GM23248 (cell line): ENCODE data around the gene TBC1D30. TPM values are rescaled to one million over a fixed set of nuclear protein-coding genes. Genes with fewer than 3 reads are reported as not detected.
A peak's percentile ranks its signal among the peaks of the same experiment; 100 is the strongest.

ENCODE experiments used
- DNase-seq: peaks from one replicate; pipeline ENCODE4 v3.0.0-alpha.2; 2015
- H2AFZ ChIP-seq: fragments of 200-600 bp; sonication (generic); 2 replicates; pipeline ENCODE4 v1.6.1; 2016; ENCODE audit warnings: antibody characterized with exemption
- H3F3A ChIP-seq: fragments of 200-600 bp; sonication (generic); 2 replicates; pipeline ENCODE4 v1.6.1; 2016; ENCODE audit warnings: mild to moderate bottlenecking, antibody characterized with exemption, mixed run types; ENCODE audit not compliant: insufficient read depth
- H3K27ac ChIP-seq: fragments of 200-600 bp; sonication (generic); 2 replicates; pipeline ENCODE4 v1.5.1; 2016; ENCODE audit warnings: mild to moderate bottlenecking
- H3K27me3 ChIP-seq: fragments of 200-600 bp; sonication (generic); replicated peaks from 2 replicates; pipeline ENCODE4 v1.6.1; 2016; ENCODE audit warnings: mild to moderate bottlenecking; ENCODE audit not compliant: insufficient read depth
- H3K36me3 ChIP-seq: fragments of 200-600 bp; sonication (generic); 2 replicates; pipeline ENCODE4 v1.6.1; 2016; ENCODE audit warnings: low read depth, mild to moderate bottlenecking
- H3K4me1 ChIP-seq: fragments of 200-600 bp; sonication (generic); 2 replicates; pipeline ENCODE4 v1.6.1; 2016; ENCODE audit warnings: mild to moderate bottlenecking; ENCODE audit not compliant: insufficient read depth
- H3K4me2 ChIP-seq: fragments of 200-600 bp; sonication (generic); one replicate; pipeline ENCODE4 v1.6.1; 2016; ENCODE audit warnings: mild to moderate bottlenecking; ENCODE audit not compliant: unreplicated experiment
- H3K4me3 ChIP-seq: fragments of 200-600 bp; sonication (generic); 2 replicates; pipeline ENCODE4 v1.5.1; 2016; ENCODE audit warnings: mild to moderate bottlenecking
- H3K79me2 ChIP-seq: fragments of 200-600 bp; sonication (generic); 2 replicates; pipeline ENCODE4 v1.6.1; 2016; ENCODE audit warnings: mild to moderate bottlenecking; ENCODE audit not compliant: insufficient read depth
- H3K9ac ChIP-seq: fragments of 200-600 bp; sonication (generic); 2 replicates; pipeline ENCODE4 v1.6.1; 2016; ENCODE audit warnings: mild to moderate bottlenecking
- H3K9me2 ChIP-seq: fragments of 200-600 bp; sonication (generic); 2 replicates; pipeline ENCODE4 v1.6.1; 2016; ENCODE audit warnings: mixed run types, mild to moderate bottlenecking, moderate library complexity; ENCODE audit not compliant: insufficient read depth
- H3K9me3 ChIP-seq: fragments of 200-600 bp; sonication (generic); one replicate; pipeline ENCODE4 v1.6.1; 2017; ENCODE audit warnings: low read depth
- H4K20me1 ChIP-seq: fragments of 200-600 bp; sonication (generic); 2 replicates; pipeline ENCODE4 v1.6.0; 2016; ENCODE audit not compliant: insufficient read depth
- EZH2 ChIP-seq: fragments of 200-600 bp; sonication (generic); IDR thresholded peaks from 2 replicates; pipeline ENCODE4 v1.6.1; 2018; ENCODE audit warnings: antibody characterized with exemption, mild to moderate bottlenecking; ENCODE audit not compliant: insufficient read depth, poor library complexity, severe bottlenecking
- EZH2phosphoT487 ChIP-seq: fragments of 200-600 bp; sonication (generic); IDR thresholded peaks from 2 replicates; pipeline ENCODE4 v1.6.1; 2018; ENCODE audit warnings: antibody characterized with exemption, moderate library complexity, mild to moderate bottlenecking, low read depth; ENCODE audit not compliant: insufficient read depth
- WGBS, 2 experiments: methylation state at CpG; one replicate each; pipeline ENCODE4 v1.1.6; 2015 to 2017; ENCODE audit warnings: low lambda C conversion rate in 2 of 2, low coverage in 1 of 2; ENCODE audit errors: missing lambda C conversion rate in 2 of 2; 5-methylcytosine and 5-hydroxymethylcytosine counted together
- in situ Hi-C: fragments of 300-500 bp; cut with MboI; formaldehyde crosslinking; loops from 2 replicates; pipeline ENCODE4 v1.15.0; 2020
- polyA plus RNA-seq: library from polyadenylated mRNA; unstranded; fragments of >200 nt; fragmentation: Nextera tagmentation; extraction: Ambion mirVana; gene quantifications from 2 replicates; pipeline ENCODE4 v1.2.1, GENCODE V29; 2016
- total RNA-seq: library from RNA; depleted of rRNA; stranded (reverse); fragments of >200 nt; shearing (Covaris generic); gene quantifications from 2 replicates; pipeline ENCODE4 v1.2.3, GENCODE V29; 2014

TBC1D30 gene
- total and polyA plus RNA-seq, 2 experiments from 2014 or later = 0.49 TPM; not detected in 1

- Histone ChIP-seq H3K4me3 (no peak overlapping the region), H3K27me3 (peaks cover 14% of the 10 kb centered on the region), H3K36me3 (no peaks in the 10 kb centered on the region), H3K79me2 (no peaks in the 10 kb centered on the region), H3K4me2 (no peak overlapping the region), H3K9me3 (no peaks in the 10 kb centered on the region), H3K9ac (no peak overlapping the region), H4K20me1 (no peaks in the 10 kb centered on the region), H3K4me1 (peaks cover 4% of the 10 kb centered on the region), H3K9me2 (no peaks in the 10 kb centered on the region), H3K27ac (no peak overlapping the region), H2AFZ (no peak overlapping the region), H3F3A (peaks cover 7% of the 10 kb centered on the region; the same call in 1 of the 2 replicates)
- TF ChIP-seq EZH2 = no peak
- no peak for TF ChIP-seq EZH2phosphoT487
- in situ Hi-C loops = no loop called here
- DNase-seq = no peak
- WGBS, 2 experiments = 61 to 69% methylated on average over 2 of the region's 2 CpGs
Observed at GRCh38 chr12:64806173-64806572, 18.3 kb upstream of the TBC1D30 start.

DNA sequence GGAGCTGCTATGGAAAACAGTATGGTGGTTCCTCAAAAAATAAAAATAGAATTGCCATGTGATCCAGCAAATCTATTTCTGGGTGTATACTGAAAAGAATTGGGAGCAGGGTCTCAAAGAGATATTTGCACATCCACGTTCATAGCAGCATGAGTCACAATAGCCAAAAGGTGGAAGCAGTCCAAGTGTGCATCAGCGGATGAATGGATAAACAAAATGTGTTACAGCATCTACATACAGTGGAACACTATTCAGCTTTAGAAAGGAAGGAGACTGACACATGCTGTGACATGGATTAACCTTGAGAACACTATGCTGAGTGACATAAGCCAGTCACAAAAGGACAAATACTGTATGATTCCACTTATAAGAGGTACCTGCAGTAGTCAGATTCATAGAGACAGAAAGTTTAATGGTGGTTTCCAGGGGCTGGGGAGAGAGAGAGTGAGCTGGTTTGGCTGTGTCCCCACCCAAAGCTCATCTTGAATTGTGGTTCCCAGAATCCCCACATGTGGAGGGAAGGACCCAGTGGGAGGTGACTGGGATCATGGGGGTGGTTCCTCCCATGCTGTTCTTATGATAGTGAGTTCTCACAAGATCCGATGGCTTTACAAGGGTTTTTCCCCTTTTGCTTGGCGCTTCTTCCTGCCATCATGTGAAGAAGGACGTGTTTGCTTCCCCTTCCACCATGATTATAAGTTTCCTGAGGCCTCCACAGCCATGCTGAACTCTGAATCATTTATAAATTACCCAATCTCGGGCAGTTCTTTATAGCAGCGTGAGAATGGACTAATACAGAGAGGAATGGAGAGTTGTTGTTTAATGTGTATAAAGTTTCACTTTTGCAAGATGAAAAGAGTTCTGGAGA, 17.6 kb upstream of the TBC1D30 start:
- TF ChIP-seq EZH2phosphoT487 (no peak), EZH2 (no peak)
- in situ Hi-C loops = no loop called here
- Histone ChIP-seq H3K27ac (no peak overlapping the region), H3K4me1 (peaks cover 4% of the 10 kb centered on the region), H4K20me1 (no peaks in the 10 kb centered on the region), H3F3A (peaks cover 8% of the 10 kb centered on the region; the same call in 1 of the 2 replicates), H3K4me3 (no peak overlapping the region), H3K36me3 (no peaks in the 10 kb centered on the region), H2AFZ (no peak overlapping the region), H3K79me2 (no peaks in the 10 kb centered on the region), H3K27me3 (peaks cover 14% of the 10 kb centered on the region), H3K9me2 (no peaks in the 10 kb centered on the region), H3K9me3 (no peaks in the 10 kb centered on the region), H3K4me2 (no peak overlapping the region), H3K9ac (no peak overlapping the region)
- DNase-seq = peak; percentile 55
- 61 to 63% methylated on average over 7 of the region's 7 CpGs for WGBS, 2 experiments

DNA sequence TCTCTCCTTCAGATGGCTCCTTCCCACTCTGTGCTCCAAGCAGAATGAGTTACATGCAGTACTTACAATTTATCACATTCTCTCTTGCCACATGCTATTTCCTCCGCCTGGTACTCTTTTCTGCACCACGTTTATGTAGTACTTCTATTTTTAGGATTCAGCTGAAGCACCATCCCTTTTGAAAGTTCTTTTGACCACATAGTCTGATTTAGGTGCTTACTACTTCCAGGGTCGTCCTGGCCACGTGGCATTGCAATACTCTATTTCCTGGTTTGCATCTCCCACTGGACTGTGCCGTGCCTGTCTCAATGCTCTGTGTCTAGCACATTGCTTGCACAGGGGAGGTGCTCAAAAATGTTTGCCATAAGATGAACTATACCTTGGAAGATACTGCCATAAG, 16.3 kb upstream of the TBC1D30 start:
- in situ Hi-C loops = no loop called here
- Histone ChIP-seq H3K27ac (no peak overlapping the region), H3K9me3 (no peaks in the 10 kb centered on the region), H3K27me3 (peaks cover 17% of the 10 kb centered on the region), H4K20me1 (no peaks in the 10 kb centered on the region), H3K4me3 (no peak overlapping the region), H3F3A (peaks cover 8% of the 10 kb centered on the region; the same call in 1 of the 2 replicates), H3K36me3 (no peaks in the 10 kb centered on the region), H3K9me2 (no peaks in the 10 kb centered on the region), H3K9ac (no peak overlapping the region), H3K4me2 (no peak overlapping the region), H3K79me2 (no peaks in the 10 kb centered on the region), H3K4me1 (peaks cover 4% of the 10 kb centered on the region), H2AFZ (no peak overlapping the region)
- 26 to 32% methylated on average over 5 of the region's 5 CpGs for WGBS, 2 experiments
- DNase-seq = no peak
- TF ChIP-seq EZH2 (no peak), EZH2phosphoT487 (no peak)

DNA sequence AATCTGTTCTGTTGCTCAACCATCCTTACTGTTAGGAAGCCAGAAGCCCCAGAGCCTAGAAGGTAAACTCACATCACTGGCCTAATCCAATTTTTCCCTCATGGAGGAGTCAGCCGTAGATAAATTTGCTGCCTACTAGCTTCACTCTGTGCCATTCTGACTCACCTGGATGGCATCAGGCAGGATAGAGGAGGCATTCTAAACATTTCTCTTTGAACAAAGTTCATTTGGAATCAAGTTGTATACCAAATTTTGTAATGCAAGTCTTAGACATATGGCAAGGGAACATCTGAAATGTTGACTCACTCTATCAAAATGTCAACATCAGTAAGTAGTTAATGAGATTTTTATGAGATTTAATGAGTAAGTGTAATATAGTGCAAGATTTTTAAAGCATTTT, 13.6 kb upstream of the TBC1D30 start:
- Histone ChIP-seq H3K9me3 (no peaks in the 10 kb centered on the region), H3K27me3 (peaks cover 13% of the 10 kb centered on the region), H3K27ac (no peak overlapping the region), H3K4me3 (no peak overlapping the region), H3K9me2 (no peaks in the 10 kb centered on the region), H3K9ac (no peak overlapping the region), H3F3A (peaks cover 8% of the 10 kb centered on the region; the same call in 1 of the 2 replicates), H3K36me3 (no peaks in the 10 kb centered on the region), H2AFZ (no peak overlapping the region), H3K4me1 (peaks cover 4% of the 10 kb centered on the region), H4K20me1 (no peaks in the 10 kb centered on the region), H3K4me2 (no peak overlapping the region), H3K79me2 (no peaks in the 10 kb centered on the region)
- peak; percentile 20 for DNase-seq
- in situ Hi-C loops = no loop called here
- TF ChIP-seq EZH2phosphoT487 = no peak
- TF ChIP-seq EZH2 = no peak
- 22 to 35% methylated on average over 1 of the region's 1 CpG for WGBS, 2 experiments
